NCI-H2081 treated with DMSO at 0.1 percent for 48 hours (cell line): ENCODE measurements around the gene ALPK1.
"Not testable (repeated sequence)": the region's sequence is repeated elsewhere in the genome, so short reads cannot be mapped to it uniquely, and the experiment has no call there.

Experiments used
- DNase-seq: peaks from one replicate; lab custom pipeline; 2025; lab: John Stamatoyannopoulos, UW

The ALPK1 gene

GRCh38 chr4:112378858-112379257 is 81.7 kb downstream of the ALPK1 start:
- no peak for DNase-seq

- DNase-seq = no peak
Measured at GRCh38 chr4:112379306-112379705, 82.1 kb downstream of the ALPK1 start.

GRCh38 chr4:112381996-112382692 is 85.0 kb downstream of the ALPK1 start:
- no peak for DNase-seq

GRCh38 chr4:112386071-112386470 is 88.9 kb downstream of the ALPK1 start:
- no peak for DNase-seq

- no peak for DNase-seq
Measured at GRCh38 chr4:112402098-112402497, 104.9 kb downstream of the ALPK1 start.

GRCh38 chr4:112403101-112403945 is 106.2 kb downstream of the ALPK1 start:
- no peak for DNase-seq

- DNase-seq = no peak
Measured at GRCh38 chr4:112410364-112410763, 113.2 kb downstream of the ALPK1 start.

GRCh38 chr4:112410804-112411203 is 113.6 kb downstream of the ALPK1 start:
- no peak for DNase-seq

GRCh38 chr4:112411781-112412550 is 114.8 kb downstream of the ALPK1 start:
- DNase-seq = no peak

- no peak for DNase-seq
Measured at GRCh38 chr4:112416464-112416863, 119.3 kb downstream of the ALPK1 start.

- DNase-seq = no peak
Measured at GRCh38 chr4:112418092-112418491, 120.9 kb downstream of the ALPK1 start.

- no peak for DNase-seq
Measured at GRCh38 chr4:112421911-112422310, 124.7 kb downstream of the ALPK1 start.

GRCh38 chr4:112422644-112423043 is 125.5 kb downstream of the ALPK1 start:
- no peak for DNase-seq

- DNase-seq = no peak
Measured at GRCh38 chr4:112423591-112423990, 126.4 kb downstream of the ALPK1 start.

- DNase-seq = no peak
Measured at GRCh38 chr4:112425823-112426222, 128.7 kb downstream of the ALPK1 start.

GRCh38 chr4:112426416-112426815 is 129.2 kb downstream of the ALPK1 start:
- DNase-seq = no peak

- no peak for DNase-seq
Measured at GRCh38 chr4:112431158-112431557, 134.0 kb downstream of the ALPK1 start.

- no peak for DNase-seq
Measured at GRCh38 chr4:112436987-112437386, 139.8 kb downstream of the ALPK1 start.

GRCh38 chr4:112442226-112442625 is 145.1 kb downstream of the ALPK1 start:
- DNase-seq = not testable (repeated sequence)

- DNase-seq = no peak
Measured at GRCh38 chr4:112448306-112449132, 151.3 kb downstream of the ALPK1 start.

- DNase-seq = no peak
Measured at GRCh38 chr4:112449708-112450107, 152.5 kb downstream of the ALPK1 start.

- no peak for DNase-seq
Measured at GRCh38 chr4:112451104-112451503, 153.9 kb downstream of the ALPK1 start.
